GM21737 (cell line): ENCODE data around the gene VSIG10L2.
"Not testable (repeated sequence)": the region's sequence is repeated elsewhere in the genome, so short reads cannot be mapped to it uniquely, and the experiment has no call there.

Experiments used
- ATAC-seq: cut with Tn5 transposase; IDR thresholded peaks from one replicate; pipeline ENCODE4 v1.9.1; 2021; ENCODE audit warnings: mild to moderate bottlenecking, moderate library complexity; ENCODE audit not compliant: unreplicated experiment

Gene VSIG10L2

GRCh38 chr11:125945797-125946520, at the start of gene VSIG10L2:
TSS of gene VSIG10L2 (plus strand) at chr11:125946044. CDS start at chr11:125946056, 12 bp downstream.
- no peak for ATAC-seq

GRCh38 chr11:125901872-125902271, 44.0 kb upstream of the VSIG10L2 start:
- no peak for ATAC-seq

GRCh38 chr11:125902277-125902926, 43.4 kb upstream of the VSIG10L2 start:
- no peak for ATAC-seq

- ATAC-seq: peak; percentile 93
These were observed 42.7 kb upstream of the VSIG10L2 start, which contains the start of gene PUS3 for GRCh38 chr11:125902927-125903710. TSS of gene PUS3 (minus strand) at chr11:125903206. CDS start at chr11:125896284, 6,922 bp downstream.

- ATAC-seq: no peak
These were observed 41.9 kb upstream of the VSIG10L2 start, which contains the start of gene DDX25 for GRCh38 chr11:125903711-125904659. TSS of gene DDX25 (plus strand) at chr11:125904508. CDS start at chr11:125904518, 10 bp downstream.

- no peak for ATAC-seq
These were observed 41.2 kb upstream of the VSIG10L2 start for GRCh38 chr11:125904678-125905077.

- ATAC-seq: no peak
These were observed 35.5 kb upstream of the VSIG10L2 start for GRCh38 chr11:125910226-125910849.

GRCh38 chr11:125914601-125915000, 31.2 kb upstream of the VSIG10L2 start:
- ATAC-seq: not testable (repeated sequence)

- no peak for ATAC-seq
These were observed 29.0 kb upstream of the VSIG10L2 start for GRCh38 chr11:125916683-125917347.

GRCh38 chr11:125918140-125918840, 27.6 kb upstream of the VSIG10L2 start:
- ATAC-seq: no peak

GRCh38 chr11:125921042-125921441, 24.8 kb upstream of the VSIG10L2 start:
- ATAC-seq: no peak

- no peak for ATAC-seq
These were observed 23.7 kb upstream of the VSIG10L2 start for GRCh38 chr11:125922156-125922555.

GRCh38 chr11:125923012-125923579, 22.7 kb upstream of the VSIG10L2 start:
- no peak for ATAC-seq

GRCh38 chr11:125923633-125924032, 22.2 kb upstream of the VSIG10L2 start:
- ATAC-seq: no peak

GRCh38 chr11:125924384-125925007, 21.3 kb upstream of the VSIG10L2 start:
- no peak for ATAC-seq

GRCh38 chr11:125925247-125925740, 20.6 kb upstream of the VSIG10L2 start:
- no peak for ATAC-seq

- no peak for ATAC-seq
These were observed 20.0 kb upstream of the VSIG10L2 start for GRCh38 chr11:125925804-125926203.

- ATAC-seq: no peak
These were observed 19.2 kb upstream of the VSIG10L2 start for GRCh38 chr11:125926682-125927081.
